Ovary (tissue), 9 donors: ENCODE data around the gene DNAJC15. TPM values are rescaled to one million over a fixed set of nuclear protein-coding genes. Genes with fewer than 3 reads are reported as not detected.
A peak's percentile ranks its signal among the peaks of the same experiment; 100 is the strongest.

ENCODE experiments used
- DNase-seq, 5 donors: peaks; one replicate each; pipeline ENCODE4 v3.0.0-alpha.2; 2019 to 2020
- H3K27ac ChIP-seq, 2 donors: fragments of 200-600 bp; one replicate each; pipeline versions ENCODE4 v1.5.1 to v1.8.0; 2019 to 2022
- H3K27me3 ChIP-seq: fragments of 200-600 bp; one replicate; pipeline ENCODE4 v1.8.0; 2022
- H3K36me3 ChIP-seq: fragments of 200-600 bp; sonication (generic); one replicate; pipeline ENCODE4 v1.5.1; 2019
- H3K4me1 ChIP-seq: one replicate; pipeline ENCODE4 v1.8.1; 2013; ENCODE audit warnings: mild to moderate bottlenecking, moderate library complexity; ENCODE audit not compliant: insufficient read depth
- H3K4me3 ChIP-seq: fragments of 200-600 bp; sonication (generic); one replicate; pipeline ENCODE4 v1.5.1; 2017
- H3K9me3 ChIP-seq, 2 donors: fragments of 200-600 bp in 1 of 2; sonication (generic) in 1 of 2; one replicate each; pipeline versions ENCODE4 v1.5.1 to v1.8.1; 2013 to 2019; ENCODE audit warnings: mild to moderate bottlenecking in 1 of 2, moderate library complexity in 1 of 2
- CTCF ChIP-seq, 3 donors: fragments of 450-650 bp in 2 of 3; fragments of 200-600 bp in 1 of 3; IDR thresholded peaks; one replicate each; pipeline versions ENCODE4 v1.5.1 to v1.8.0; 2016 to 2022; ENCODE audit warnings: antibody characterized with exemption in 3 of 3, mild to moderate bottlenecking in 1 of 3
- EP300 ChIP-seq: sonication (generic); formaldehyde crosslinking; IDR thresholded peaks from one replicate; pipeline ENCODE4 v1.6.1; 2017; ENCODE audit warnings: antibody characterized with exemption
- POLR2A ChIP-seq: fragments of 450-650 bp; IDR thresholded peaks from one replicate; pipeline ENCODE4 v1.6.1; 2017; ENCODE audit warnings: antibody characterized with exemption, mild to moderate bottlenecking, moderate library complexity
- WGBS, 3 donors: extraction: QIAGEN DNeasy Blood & Tissue Kit in 1 of 3; methylation state at CpG; one replicate each; pipeline versions ENCODE4 v1.1.5 to v1.1.7; 2013 to 2017; 5-methylcytosine and 5-hydroxymethylcytosine counted together
- intact Hi-C, 4 donors: fragments of 100-400 bp; cut with DNase I; formaldehyde crosslinking; loops; one replicate each; pipeline versions ENCODE4 v1.11.0 to v1.15.1; 2022 to 2023
- polyA plus RNA-seq, 2 donors: library from polyadenylated mRNA; stranded (reverse); fragments of 200-250 nt in 1 of 2; fragments of 350-450 nt in 1 of 2; fragmentation: Illumina TruSeq in 1 of 2; extraction: RNeasy Lipid Tissue Mini Kit (QIAGEN cat#74804) in 1 of 2; gene quantifications; one replicate each; pipeline ENCODE4 v1.2.3, GENCODE V29; 2013 to 2014
- total RNA-seq, 7 donors: library from RNA; depleted of rRNA in 2 of 7; stranded (reverse); fragments of >200 nt in 2 of 7; fragmentation: NEBNext Ultra II Directional in 3 of 7; extraction: Animal tissue kit (Norgen Biotek cat#: 25700) in 3 of 7; gene quantifications; one replicate each; pipeline versions ENCODE4 v1.1.0 to v1.2.4, GENCODE V29; 2016 to 2023
- donor health status: DM: no; HTN: no; CAD: no; lungs with moderate emphysema.
- donor health status: DM: no; HTN: no; CAD: no.
- donor health status: Bipolar disorder and iron deficiency.
- donor health status: DM: yes; HTN: yes; CAD: no.
- donor health status: DM: no; HTN: no; CAD: no.
- donor health status: DM: yes; HTN: yes; CAD: no.

Gene DNAJC15
- total and polyA plus RNA-seq, 9 donors, result 0.23 to 6.2 (median 2.9) TPM

GRCh38 chr13:43080199-43080598, 56.8 kb downstream of the DNAJC15 start:
- H3K27me3 ChIP-seq, result no peaks in the 10 kb centered on the region
- DNase-seq, result no peak
- H3K27ac ChIP-seq, result no peak overlapping the region
- no peaks in the 10 kb centered on the region for H3K9me3 ChIP-seq
- peaks cover 1% of the 10 kb centered on the region for H3K4me1 ChIP-seq
- no peak for TF ChIP-seq CTCF (IDR thresholded peaks at IDR 0.05)
- no peak for TF ChIP-seq POLR2A
- no peak for TF ChIP-seq EP300
- WGBS, 3 donors, result 97 to 98% (median 98%) methylated on average over 3 of the region's 3 CpGs
- intact Hi-C loops, result loop anchor here in 1 of 4 donors (10.0 kb wide), 1 partner anchor 795 kb away; the partner anchor contains the start of genes CCDC122 and LACC1
- no peak overlapping the region for H3K4me3 ChIP-seq
- H3K36me3 ChIP-seq, result no peaks in the 10 kb centered on the region

GRCh38 chr13:43081866-43082265, 58.5 kb downstream of the DNAJC15 start:
- Histone ChIP-seq H3K4me1 (peaks cover 1% of the 10 kb centered on the region), H3K27me3 (no peaks in the 10 kb centered on the region), H3K4me3 (no peak overlapping the region), H3K36me3 (no peaks in the 10 kb centered on the region), H3K27ac (no peak overlapping the region), H3K9me3 (no peaks in the 10 kb centered on the region)
- DNase-seq, result no peak
- TF ChIP-seq EP300 (no peak), CTCF (IDR thresholded peaks at IDR 0.05) (no peak), POLR2A (no peak)
- intact Hi-C loops, result loop anchor here in 1 of 4 donors (10.0 kb wide), 1 partner anchor 793 kb away; the partner anchor contains the start of genes CCDC122 and LACC1
- 85 to 90% (median 90%) methylated on average over 2 of the region's 2 CpGs for WGBS, 3 donors

GRCh38 chr13:43083750-43084149, 60.4 kb downstream of the DNAJC15 start:
- no peaks in the 10 kb centered on the region for H3K9me3 ChIP-seq
- H3K4me1 ChIP-seq, result no peaks in the 10 kb centered on the region
- intact Hi-C loops, result loop anchor here in 1 of 4 donors (10.0 kb wide), 1 partner anchor 791 kb away; the partner anchor contains the start of genes CCDC122 and LACC1
- H3K4me3 ChIP-seq, result no peak overlapping the region
- H3K27me3 ChIP-seq, result no peaks in the 10 kb centered on the region
- H3K36me3 ChIP-seq, result no peaks in the 10 kb centered on the region
- no peak for DNase-seq
- TF ChIP-seq CTCF (IDR thresholded peaks at IDR 0.05), result no peak
- H3K27ac ChIP-seq, result no peak overlapping the region

- Histone ChIP-seq H3K27ac (no peak overlapping the region), H3K9me3 (no peaks in the 10 kb centered on the region), H3K4me1 (no peaks in the 10 kb centered on the region), H3K4me3 (no peak overlapping the region), H3K36me3 (no peaks in the 10 kb centered on the region), H3K27me3 (no peaks in the 10 kb centered on the region)
- DNase-seq, result no peak
- intact Hi-C loops, result loop anchor here in 3 of 4 donors (5.0 to 10.0 kb wide), 4 partner anchors 702 to 789 kb away; partner anchors contain the start of genes CCDC122 (in 1 of the 3), ENOX1 (in 1 of the 3) and LACC1 (in 1 of the 3)
- TF ChIP-seq POLR2A, result no peak
- TF ChIP-seq EP300, result no peak
- TF ChIP-seq CTCF (IDR thresholded peaks at IDR 0.05), result peak; percentile 39 to 68 (median 46)
- 73 to 87% (median 78%) methylated on average over 1 of the region's 1 CpG for WGBS, 3 donors
These were observed 62.2 kb downstream of the DNAJC15 start for GRCh38 chr13:43085545-43085944.
